ENCODE measurements around the gene DYDC1.

GRCh38 chr10:80315391-80315790 lies 41.2 kb downstream of the DYDC1 start:
- no peak for TF ChIP-seq EZH2phosphoT487 (IDR thresholded peaks at IDR 0.05; ENCODE audit: insufficient read depth, low read depth)
- TF ChIP-seq EZH2 (IDR thresholded peaks at IDR 0.05; ENCODE audit: insufficient read depth, poor library complexity, severe bottlenecking): no peak
